ENCODE data around the gene IFT80. TPM values are rescaled to one million over a fixed set of nuclear protein-coding genes. Genes with fewer than 3 reads are reported as not detected.

The IFT80 gene
- total RNA-seq, 1 donor from 2014 or later: 14.0 TPM

- H3K36me3 Mint-ChIP-seq (ENCODE audit: low read depth): peaks cover 47% of the 10 kb centered on the region
Measured at GRCh38 chr3:160413613-160414248, 14.7 kb upstream of the IFT80 start.

DNA sequence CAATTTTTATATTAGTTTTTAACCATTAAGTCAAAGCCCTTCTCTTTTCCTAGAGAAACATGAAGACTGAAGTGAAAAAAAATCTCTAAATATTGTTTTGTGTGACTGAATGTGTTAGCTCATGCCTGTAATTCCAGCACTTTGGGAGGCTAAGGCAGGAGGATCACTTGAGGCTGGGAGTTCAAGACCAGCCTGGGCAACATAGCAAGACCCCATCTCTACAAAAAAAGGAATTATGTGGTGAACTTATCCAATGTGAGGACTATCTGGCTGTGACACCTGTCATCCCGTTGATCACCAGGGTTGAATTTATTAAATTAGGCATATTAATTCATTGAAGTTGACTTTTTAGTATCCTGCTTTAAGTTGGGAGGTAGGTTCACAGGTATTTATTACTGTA lies 13.5 kb upstream of the IFT80 start:
- intact Hi-C loops (cut with micrococcal nuclease): no loop called here
- Mint-ChIP-seq H3K27ac (no peak overlapping the region), H3K9me3 (no peaks in the 10 kb centered on the region), H3K27me3 (ENCODE audit: insufficient read depth) (no peaks in the 10 kb centered on the region), H3K4me1 (ENCODE audit: low read depth) (peaks cover 51% of the 10 kb centered on the region), H3K4me3 (no peak overlapping the region), H3K36me3 (ENCODE audit: low read depth) (peaks cover 42% of the 10 kb centered on the region)
- no peak for DNase-seq (ENCODE audit: low spot score)

More at GRCh38 chr3:160413613-160414248, 14.7 kb upstream of the IFT80 start:
- Mint-ChIP-seq H3K27me3 (ENCODE audit: insufficient read depth) (no peaks in the 10 kb centered on the region), H3K9me3 (no peaks in the 10 kb centered on the region), H3K4me1 (ENCODE audit: low read depth) (peaks cover 49% of the 10 kb centered on the region), H3K27ac (no peak overlapping the region), H3K4me3 (no peak overlapping the region)
- intact Hi-C loops (cut with micrococcal nuclease): loop anchor here (1.0 kb wide), 5 partner anchors 14 to 529 kb away; partner anchors contain the start of genes IFT80, IL12A and SMC4
- peak; percentile 58 for DNase-seq (ENCODE audit: low spot score)

DNA sequence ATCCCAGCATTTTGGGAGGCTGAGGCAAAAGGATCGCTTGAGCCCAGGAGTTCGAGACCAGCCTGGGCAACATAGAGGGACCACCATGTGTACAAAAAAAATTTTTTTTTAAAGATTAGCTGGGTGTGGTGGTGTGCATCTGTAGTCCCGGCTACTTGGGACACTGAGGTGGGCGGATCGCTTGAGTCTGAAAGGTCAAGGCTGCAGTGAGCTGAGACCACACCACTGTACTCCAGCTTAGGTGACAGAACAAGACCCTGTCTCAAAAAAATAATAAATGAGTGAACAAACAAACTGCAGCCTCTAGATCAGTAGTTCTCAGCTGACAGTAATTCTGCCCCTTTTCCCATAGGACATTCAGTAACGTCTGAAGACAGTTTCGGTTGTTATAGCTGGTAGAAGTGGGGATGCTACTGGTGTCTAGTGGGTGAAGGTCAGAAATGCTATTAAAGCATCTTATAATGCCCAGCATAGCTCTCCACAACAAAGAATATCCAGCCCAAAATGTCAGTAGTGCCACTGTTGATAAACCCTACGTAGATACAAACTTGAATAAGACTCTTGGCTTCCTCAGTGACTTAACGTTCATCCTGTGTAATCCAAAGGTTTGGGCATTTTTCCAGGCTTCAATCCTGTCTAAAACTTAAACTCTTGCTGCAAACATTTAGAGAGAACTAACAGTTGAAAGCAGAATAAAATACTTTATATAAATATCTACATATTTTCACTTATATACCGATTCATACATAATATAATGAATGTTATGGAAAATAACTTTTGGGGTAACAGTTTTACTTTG lies 11.0 kb upstream of the IFT80 start:
- Mint-ChIP-seq H3K4me3 (no peak overlapping the region), H3K36me3 (ENCODE audit: low read depth) (peaks cover 25% of the 10 kb centered on the region), H3K27ac (peak overlapping the region; percentile 55), H3K27me3 (ENCODE audit: insufficient read depth) (no peaks in the 10 kb centered on the region), H3K4me1 (ENCODE audit: low read depth) (peaks cover 47% of the 10 kb centered on the region), H3K9me3 (no peaks in the 10 kb centered on the region)
- intact Hi-C loops (cut with micrococcal nuclease): no loop called here
- DNase-seq (ENCODE audit: low spot score): no peak

DNA sequence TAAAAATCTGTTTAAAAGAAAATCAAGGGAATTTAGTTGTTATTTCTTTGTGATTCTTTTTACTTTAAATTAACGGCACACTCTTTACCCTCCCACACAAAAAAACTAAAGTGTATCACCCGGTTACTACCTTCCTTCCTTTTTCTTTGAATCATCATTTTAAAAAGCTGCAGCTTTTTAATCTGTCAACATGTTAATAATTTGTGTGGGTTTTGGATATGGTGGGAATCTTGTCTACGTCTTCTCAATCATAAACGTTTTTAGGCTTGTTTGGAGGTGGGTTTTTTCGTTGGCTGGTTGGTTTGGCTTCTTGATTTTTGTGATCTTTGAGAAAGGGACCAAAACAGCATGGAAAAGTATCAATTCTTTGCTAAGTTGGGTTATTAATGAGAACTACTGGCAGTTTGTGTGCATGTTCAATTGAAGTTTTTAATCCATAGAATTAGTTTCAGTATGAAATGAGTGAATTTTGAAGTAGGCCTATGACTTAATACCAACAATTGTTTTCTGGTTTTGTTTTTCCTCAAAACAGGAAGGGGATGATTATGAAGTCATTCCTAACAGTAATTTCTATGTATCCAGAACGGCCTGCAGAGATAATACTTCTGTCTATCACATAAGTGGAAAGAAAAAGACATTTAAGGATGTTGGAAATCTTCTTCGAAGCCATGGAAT lies 4.9 kb upstream of the IFT80 start:
- Mint-ChIP-seq H3K27me3 (ENCODE audit: insufficient read depth) (peaks cover 5% of the 10 kb centered on the region), H3K27ac (peak overlapping the region; percentile 82), H3K4me3 (peak overlapping the region; percentile 96), H3K9me3 (no peaks in the 10 kb centered on the region), H3K36me3 (ENCODE audit: low read depth) (peaks cover 36% of the 10 kb centered on the region), H3K4me1 (ENCODE audit: low read depth) (peaks cover 76% of the 10 kb centered on the region)
- DNase-seq (ENCODE audit: low spot score): no peak
- intact Hi-C loops (cut with micrococcal nuclease): no loop called here

DNA sequence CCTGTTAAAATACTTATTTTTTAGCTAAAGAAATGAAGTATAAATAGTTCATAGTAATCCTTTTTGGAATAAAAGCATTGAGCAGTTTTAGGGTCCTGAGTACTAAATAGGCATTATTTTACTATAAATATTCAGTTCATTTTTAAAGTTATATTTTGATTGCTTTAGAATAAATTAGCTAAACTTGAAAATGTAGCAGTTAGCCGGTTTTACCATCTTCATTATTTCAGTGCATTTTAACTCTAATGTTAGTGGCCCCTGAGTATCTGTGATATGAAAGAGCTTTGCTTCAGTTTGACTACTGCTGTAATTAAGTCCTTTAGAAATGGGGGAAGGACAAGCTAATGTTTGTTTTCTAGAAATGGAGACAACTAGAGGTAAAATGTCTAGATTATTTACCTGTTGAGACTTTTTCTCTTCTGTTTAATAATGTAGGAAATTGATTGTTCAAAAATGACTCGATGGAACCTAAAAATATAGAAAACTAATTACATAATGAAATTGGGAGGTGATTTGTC lies 4.1 kb upstream of the IFT80 start:
- no peaks in the 10 kb centered on the region for H3K9me3 Mint-ChIP-seq
- intact Hi-C loops (cut with micrococcal nuclease): no loop called here
- H3K36me3 Mint-ChIP-seq (ENCODE audit: low read depth): peaks cover 32% of the 10 kb centered on the region
- peaks cover 6% of the 10 kb centered on the region for H3K27me3 Mint-ChIP-seq (ENCODE audit: insufficient read depth)
- peak overlapping the region; percentile 96 for H3K4me3 Mint-ChIP-seq
- DNase-seq (ENCODE audit: low spot score): no peak
- peaks cover 78% of the 10 kb centered on the region for H3K4me1 Mint-ChIP-seq (ENCODE audit: low read depth)
- peak overlapping the region; percentile 86 for H3K27ac Mint-ChIP-seq

DNA sequence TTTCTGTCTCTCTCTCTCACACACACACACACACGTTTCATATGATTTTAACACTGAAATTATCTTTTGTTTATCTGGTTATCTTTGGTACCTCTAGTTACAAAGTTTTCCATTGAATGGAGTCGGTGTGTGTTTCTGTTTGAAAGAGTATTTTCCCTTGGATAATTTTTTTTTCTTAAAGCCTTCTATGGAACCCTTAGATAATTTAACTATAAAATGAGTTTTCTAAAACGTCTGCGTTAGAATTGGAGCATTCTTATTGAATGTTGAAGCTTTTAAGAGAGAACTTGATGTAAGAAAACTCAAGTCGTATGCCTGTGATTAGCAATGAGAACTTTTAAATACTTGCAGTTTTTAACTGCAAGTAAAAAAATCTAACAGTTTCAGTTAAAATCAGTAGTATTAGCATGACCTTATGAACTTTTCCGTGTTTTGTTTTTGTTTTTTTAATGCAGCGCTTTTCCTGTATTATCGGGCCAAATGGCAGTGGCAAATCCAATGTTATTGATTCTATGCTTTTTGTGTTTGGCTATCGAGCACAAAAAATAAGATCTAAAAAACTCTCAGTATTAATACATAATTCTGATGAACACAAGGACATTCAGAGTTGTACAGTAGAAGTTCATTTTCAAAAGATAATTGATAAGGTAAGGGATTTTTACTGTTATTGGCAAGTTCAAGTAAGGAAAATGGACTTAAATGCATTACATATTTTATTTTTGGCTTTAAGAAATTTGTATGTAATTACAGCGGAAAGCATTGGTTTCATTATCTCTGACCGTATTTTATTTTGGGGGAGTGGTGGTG lies 3.4 kb upstream of the IFT80 start:
- Mint-ChIP-seq H3K27me3 (ENCODE audit: insufficient read depth) (peaks cover 6% of the 10 kb centered on the region), H3K36me3 (ENCODE audit: low read depth) (peaks cover 31% of the 10 kb centered on the region), H3K27ac (peak overlapping the region; percentile 86), H3K4me1 (ENCODE audit: low read depth) (peaks cover 73% of the 10 kb centered on the region), H3K4me3 (peak overlapping the region; percentile 96), H3K9me3 (no peaks in the 10 kb centered on the region)
- no peak for DNase-seq (ENCODE audit: low spot score)
- intact Hi-C loops (cut with micrococcal nuclease): no loop called here

- H3K27me3 Mint-ChIP-seq (ENCODE audit: insufficient read depth): peaks cover 6% of the 10 kb centered on the region
Measured at GRCh38 chr3:160401291-160402095, 2.5 kb upstream of the IFT80 start.

DNA sequence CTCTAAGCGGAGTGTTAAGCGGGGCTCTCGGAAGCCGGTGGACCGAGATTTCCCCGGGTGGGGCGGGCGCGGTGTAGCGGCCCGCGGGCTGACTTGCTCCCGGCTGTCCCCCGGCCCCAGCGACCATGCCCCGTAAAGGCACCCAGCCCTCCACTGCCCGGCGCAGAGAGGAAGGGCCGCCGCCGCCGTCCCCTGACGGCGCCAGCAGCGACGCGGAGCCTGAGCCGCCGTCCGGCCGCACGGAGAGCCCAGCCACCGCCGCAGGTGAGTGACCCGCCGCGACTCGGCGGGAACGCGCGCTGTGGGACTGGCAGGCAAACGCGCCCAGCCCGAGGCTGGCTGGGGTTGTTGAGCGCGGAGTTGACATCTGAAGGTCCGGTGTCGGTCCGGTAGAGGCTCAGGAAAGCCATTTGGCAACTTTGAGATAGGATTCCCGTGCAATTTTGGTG lies 1.7 kb upstream of the IFT80 start:
- peaks cover 70% of the 10 kb centered on the region for H3K4me1 Mint-ChIP-seq (ENCODE audit: low read depth)

More at GRCh38 chr3:160401291-160402095, 2.5 kb upstream of the IFT80 start:
- Mint-ChIP-seq H3K27ac (peak overlapping the region; percentile 92), H3K36me3 (ENCODE audit: low read depth) (peaks cover 31% of the 10 kb centered on the region), H3K4me3 (peak overlapping the region; percentile 96), H3K9me3 (no peaks in the 10 kb centered on the region), H3K4me1 (ENCODE audit: low read depth) (peaks cover 77% of the 10 kb centered on the region)
- DNase-seq (ENCODE audit: low spot score): no peak
- intact Hi-C loops (cut with micrococcal nuclease): no loop called here

DNA sequence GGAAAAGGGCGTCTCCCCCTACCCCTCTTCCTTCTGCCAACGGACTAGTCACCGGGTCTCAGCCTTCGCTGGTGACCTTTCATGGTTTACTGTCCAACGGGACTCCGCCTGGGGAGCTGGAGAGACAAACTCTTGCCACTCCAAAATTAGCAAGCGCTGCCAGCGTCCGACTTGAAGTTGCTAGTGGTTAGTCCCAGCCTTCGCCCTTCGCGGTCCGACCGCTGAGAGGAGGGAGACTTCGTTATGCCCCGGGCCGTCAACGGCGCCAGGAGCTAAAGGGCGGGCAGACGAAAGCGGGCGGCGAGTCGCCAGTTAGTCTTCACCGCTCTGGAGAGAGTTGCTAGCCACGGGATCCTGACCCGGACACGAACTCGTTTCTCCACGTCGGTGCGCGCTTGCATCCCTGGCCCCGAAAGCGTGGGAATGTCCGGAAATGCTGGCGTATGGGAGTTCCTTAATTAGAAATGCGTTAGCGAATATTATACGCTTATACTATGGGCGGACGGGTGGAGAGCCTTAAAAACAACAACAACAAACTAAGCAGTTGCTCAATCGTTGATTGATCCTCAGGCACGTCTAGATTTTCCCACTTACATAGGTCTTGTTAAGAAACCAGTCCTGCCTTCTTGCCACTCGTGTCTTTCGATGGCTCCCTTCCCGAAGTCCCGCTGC lies 1.1 kb upstream of the IFT80 start:
- Mint-ChIP-seq H3K36me3 (ENCODE audit: low read depth) (peaks cover 27% of the 10 kb centered on the region), H3K9me3 (no peaks in the 10 kb centered on the region), H3K27me3 (ENCODE audit: insufficient read depth) (peaks cover 6% of the 10 kb centered on the region), H3K27ac (peak overlapping the region; percentile 98), H3K4me3 (peak overlapping the region; percentile 96), H3K4me1 (ENCODE audit: low read depth) (peaks cover 65% of the 10 kb centered on the region)
- DNase-seq (ENCODE audit: low spot score): peak; percentile 26
- intact Hi-C loops (cut with micrococcal nuclease): no loop called here

More for the DNA sequence above, 1.7 kb upstream of the IFT80 start:
- Mint-ChIP-seq H3K36me3 (ENCODE audit: low read depth) (peaks cover 27% of the 10 kb centered on the region), H3K27ac (peak overlapping the region; percentile 98), H3K9me3 (no peaks in the 10 kb centered on the region), H3K4me3 (peak overlapping the region; percentile 96), H3K27me3 (ENCODE audit: insufficient read depth) (peaks cover 6% of the 10 kb centered on the region)
- intact Hi-C loops (cut with micrococcal nuclease): no loop called here
- DNase-seq (ENCODE audit: low spot score): peak; percentile 21

DNA sequence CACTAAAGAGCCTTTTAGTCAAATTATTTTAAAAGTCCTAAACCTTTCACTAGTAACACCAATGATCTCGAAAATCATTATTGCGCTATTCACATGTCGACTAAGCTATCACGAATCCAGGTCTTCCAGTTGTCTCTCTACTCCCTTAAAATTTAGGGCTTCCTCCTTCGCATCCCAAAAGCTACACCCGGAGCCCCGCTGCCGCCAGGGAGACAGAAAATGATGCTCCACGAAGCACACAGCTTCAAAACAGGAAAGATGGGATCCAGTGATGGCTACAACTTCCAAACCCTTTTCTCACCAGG lies 253 bp downstream of the IFT80 start:
- DNase-seq (ENCODE audit: low spot score): no peak
- H3K4me1 Mint-ChIP-seq (ENCODE audit: low read depth): peaks cover 51% of the 10 kb centered on the region
- H3K27ac Mint-ChIP-seq: peak overlapping the region; percentile 98
- no peaks in the 10 kb centered on the region for H3K9me3 Mint-ChIP-seq
- intact Hi-C loops (cut with micrococcal nuclease): loop anchor here (1.0 to 5.0 kb wide), 10 partner anchors 15 to 823 kb away; partner anchors contain the start of genes C3orf80, IL12A, KPNA4 and NMD3
- H3K27me3 Mint-ChIP-seq (ENCODE audit: insufficient read depth): peaks cover 6% of the 10 kb centered on the region
- H3K4me3 Mint-ChIP-seq: peak overlapping the region; percentile 96
- H3K36me3 Mint-ChIP-seq (ENCODE audit: low read depth): peaks cover 22% of the 10 kb centered on the region

- H3K9me3 Mint-ChIP-seq: no peaks in the 10 kb centered on the region
- H3K4me3 Mint-ChIP-seq: no peak overlapping the region
- H3K36me3 Mint-ChIP-seq (ENCODE audit: low read depth): peaks cover 1% of the 10 kb centered on the region
- DNase-seq (ENCODE audit: low spot score): no peak
- peaks cover 6% of the 10 kb centered on the region for H3K27me3 Mint-ChIP-seq (ENCODE audit: insufficient read depth)
- intact Hi-C loops (cut with micrococcal nuclease): loop anchor here (5.0 kb wide), 2 partner anchors 168 to 233 kb away; partner anchors contain the start of gene C3orf80
- H3K4me1 Mint-ChIP-seq (ENCODE audit: low read depth): peaks cover 35% of the 10 kb centered on the region
- H3K27ac Mint-ChIP-seq: no peak overlapping the region
Measured at GRCh38 chr3:160395297-160395696, 3.7 kb downstream of the IFT80 start.

Measured in activated T-helper 1 cell treated with anti-CD3 and anti-CD28 coated beads, Interleukin-12 subunit alpha, Interleukin-12 subunit beta, Interleukin-2, Interleukin-4 antibody, amounts not matched to agents 30 ng/mL and 10 ng/mL and 1 ng/mL, durations not matched to agents 14 hours and 24 hours and 36 hours (primary cell).